Natural killer cell (primary cell): ENCODE data around the gene EGFLAM. TPM values are rescaled to one million over a fixed set of nuclear protein-coding genes. Genes with fewer than 3 reads are reported as not detected.

ENCODE experiments used
- ATAC-seq, 3 donors: fragments of 150-1000 bp in 2 of 3; fragments of 200-7000 bp in 1 of 3; cut with Tn5 transposase; 1 replicate in 1 of 3; 2 replicates in 2 of 3; pipeline ENCODE4 v1.10.0; 2021; ENCODE audit warnings: mild to moderate bottlenecking in 2 of 3, moderate library complexity in 2 of 3
- DNase-seq, 2 donors: peaks; one replicate each; pipeline versions ENCODE4 v3.0.0 to v3.0.0-alpha.2; 2013 to 2021; ENCODE audit warnings: mixed read lengths in 1 of 2
- H3K27ac ChIP-seq: one replicate; pipeline ENCODE4 v1.5.1; 2013; ENCODE audit warnings: mild to moderate bottlenecking, low read length
- H3K27me3 ChIP-seq: one replicate; pipeline ENCODE4 v1.6.1; 2013; ENCODE audit warnings: low read length; ENCODE audit not compliant: control insufficient read depth, insufficient read depth
- H3K36me3 ChIP-seq: one replicate; pipeline ENCODE4 v1.6.1; 2013; ENCODE audit warnings: low read length; ENCODE audit not compliant: control insufficient read depth, insufficient read depth
- H3K4me1 ChIP-seq: one replicate; pipeline ENCODE4 v1.6.1; 2013; ENCODE audit warnings: low read length; ENCODE audit not compliant: control insufficient read depth, insufficient read depth
- H3K4me3 ChIP-seq: one replicate; pipeline ENCODE4 v1.5.1; 2013; ENCODE audit warnings: low read length
- H3K9me3 ChIP-seq: one replicate; pipeline ENCODE4 v1.6.1; 2013; ENCODE audit warnings: low read length; ENCODE audit not compliant: control insufficient read depth, insufficient read depth
- H3K27ac Mint-ChIP-seq, 2 donors: one replicate each; pipeline ENCODE4 v1.8.0; 2022; ENCODE audit warnings: mild to moderate bottlenecking in 2 of 2, mixed read lengths in 2 of 2, moderate library complexity in 1 of 2
- H3K27me3 Mint-ChIP-seq, 2 donors: one replicate each; pipeline ENCODE4 v1.8.0; 2022; ENCODE audit warnings: low read depth in 2 of 2, mixed read lengths in 2 of 2
- H3K36me3 Mint-ChIP-seq: one replicate; pipeline ENCODE4 v1.8.0; 2022; ENCODE audit warnings: mixed read lengths
- H3K4me1 Mint-ChIP-seq, 2 donors: one replicate each; pipeline ENCODE4 v1.8.0; 2022; ENCODE audit warnings: mixed read lengths in 2 of 2
- H3K4me3 Mint-ChIP-seq: one replicate; pipeline ENCODE4 v1.8.0; 2022; ENCODE audit warnings: mild to moderate bottlenecking, moderate library complexity, mixed read lengths
- H3K9me3 Mint-ChIP-seq, 2 donors: one replicate each; pipeline ENCODE4 v1.8.0; 2022; ENCODE audit warnings: mixed read lengths in 2 of 2
- WGBS: methylation state at CpG from one replicate; pipeline ENCODE4 v1.1.7; 2013; ENCODE audit warnings: missing lambda C conversion rate; ENCODE audit not compliant: insufficient coverage; 5-methylcytosine and 5-hydroxymethylcytosine counted together
- intact Hi-C: fragments of 100-400 bp; cut with micrococcal nuclease; formaldehyde crosslinking; loops from one replicate; pipeline ENCODE4 v1.14.2; 2022
- total RNA-seq, 4 donors: library from RNA; stranded (reverse); fragments of 120-200 nt in 1 of 4; gene quantifications; one replicate each; pipeline versions ENCODE4 v1.2.3 to v1.2.4, GENCODE V29; 2013 to 2022
- TF ChIP-seq, protein P1 (sequence below): fragments of 200-600 bp; IDR thresholded peaks from one replicate; pipeline ENCODE4 v1.8.0; 2022; ENCODE audit warnings: antibody characterized with exemption

Gene EGFLAM
- total RNA-seq, 3 donors from 2014 or later (not counting 1 experiment from before 2014, with no cell fraction given): not detected

DNA sequence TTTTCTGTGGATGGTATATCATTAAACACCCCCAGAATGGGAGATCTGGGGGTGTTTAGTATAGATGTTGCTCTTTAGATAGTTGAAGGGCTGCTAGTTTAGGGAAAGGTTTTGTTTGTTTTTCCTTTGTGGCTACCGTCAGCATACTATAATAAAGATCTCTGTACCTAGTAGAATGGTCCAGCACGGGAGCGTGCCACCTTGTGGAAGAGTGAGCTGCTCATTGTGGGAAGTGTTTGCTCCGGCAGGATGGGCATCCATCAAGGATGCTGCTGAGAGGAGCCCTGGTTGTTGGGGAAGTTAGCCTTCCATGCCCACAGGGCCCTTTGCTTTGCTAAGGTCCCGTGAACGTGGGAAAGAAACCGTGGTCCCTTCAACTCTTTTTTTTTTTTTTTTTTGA is 185.0 kb downstream of the EGFLAM start:
- Mint-ChIP-seq H3K9me3 (no peaks in the 10 kb centered on the region), H3K27ac (no peak overlapping the region), H3K4me3 (no peak overlapping the region), H3K4me1 (no peaks in the 10 kb centered on the region), H3K27me3 (peaks cover 31 to 66% of the 10 kb centered on the region in 2 donors), H3K36me3 (peaks cover 7% of the 10 kb centered on the region)
- DNase-seq (no peak), ATAC-seq (no peak)
- H3K36me3 ChIP-seq: no peaks in the 10 kb centered on the region
- H3K4me1 ChIP-seq: no peaks in the 10 kb centered on the region
- H3K27me3 ChIP-seq: peaks cover 6% of the 10 kb centered on the region
- H3K27ac ChIP-seq: no peak overlapping the region
- 84% methylated on average over 7 of the region's 7 CpGs for whole genome bisulfite sequencing
- H3K9me3 ChIP-seq: no peaks in the 10 kb centered on the region
- TF ChIP-seq, protein P1, sequence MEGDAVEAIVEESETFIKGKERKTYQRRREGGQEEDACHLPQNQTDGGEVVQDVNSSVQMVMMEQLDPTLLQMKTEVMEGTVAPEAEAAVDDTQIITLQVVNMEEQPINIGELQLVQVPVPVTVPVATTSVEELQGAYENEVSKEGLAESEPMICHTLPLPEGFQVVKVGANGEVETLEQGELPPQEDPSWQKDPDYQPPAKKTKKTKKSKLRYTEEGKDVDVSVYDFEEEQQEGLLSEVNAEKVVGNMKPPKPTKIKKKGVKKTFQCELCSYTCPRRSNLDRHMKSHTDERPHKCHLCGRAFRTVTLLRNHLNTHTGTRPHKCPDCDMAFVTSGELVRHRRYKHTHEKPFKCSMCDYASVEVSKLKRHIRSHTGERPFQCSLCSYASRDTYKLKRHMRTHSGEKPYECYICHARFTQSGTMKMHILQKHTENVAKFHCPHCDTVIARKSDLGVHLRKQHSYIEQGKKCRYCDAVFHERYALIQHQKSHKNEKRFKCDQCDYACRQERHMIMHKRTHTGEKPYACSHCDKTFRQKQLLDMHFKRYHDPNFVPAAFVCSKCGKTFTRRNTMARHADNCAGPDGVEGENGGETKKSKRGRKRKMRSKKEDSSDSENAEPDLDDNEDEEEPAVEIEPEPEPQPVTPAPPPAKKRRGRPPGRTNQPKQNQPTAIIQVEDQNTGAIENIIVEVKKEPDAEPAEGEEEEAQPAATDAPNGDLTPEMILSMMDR: no peak
- H3K4me3 ChIP-seq: no peak overlapping the region
- intact Hi-C loops: loop anchor here (5.0 kb wide), 1 partner anchor 639 kb away; no protein-coding TSS in a partner anchor

DNA sequence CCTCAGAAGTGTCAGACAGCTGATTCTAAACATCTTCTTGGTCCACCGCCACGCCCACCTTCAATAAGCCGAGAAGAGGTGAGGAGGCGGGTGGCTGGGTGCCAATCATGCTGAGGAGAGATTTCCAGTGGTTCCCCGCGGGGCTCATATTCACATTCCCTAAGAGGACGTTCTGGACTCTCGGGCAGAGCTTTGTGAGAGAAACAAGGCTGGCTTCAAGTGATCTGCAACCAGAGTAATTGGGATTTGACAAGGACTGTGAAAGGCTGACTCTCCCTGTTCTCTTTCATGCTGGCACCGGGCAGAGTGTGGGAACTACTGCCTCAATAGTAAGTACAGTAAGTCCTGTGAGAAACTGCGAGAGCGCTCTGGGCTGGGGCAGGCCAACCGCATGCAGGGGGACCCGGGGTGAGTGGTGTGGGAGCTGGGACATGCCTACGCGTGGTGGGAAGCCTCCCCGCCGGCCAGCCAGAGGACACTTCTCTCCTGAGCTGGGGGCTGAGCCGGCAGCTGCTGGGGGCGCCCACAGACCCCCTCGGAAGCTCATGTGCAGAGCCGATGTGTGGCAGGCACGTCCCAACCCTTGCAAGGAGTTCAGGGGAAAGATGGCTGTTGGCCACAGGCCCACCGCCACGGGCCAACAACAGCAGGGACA is 187.1 kb downstream of the EGFLAM start:
- H3K27me3 Mint-ChIP-seq: peaks cover 38 to 69% of the 10 kb centered on the region in 2 donors
- intact Hi-C loops: no loop called here

DNA sequence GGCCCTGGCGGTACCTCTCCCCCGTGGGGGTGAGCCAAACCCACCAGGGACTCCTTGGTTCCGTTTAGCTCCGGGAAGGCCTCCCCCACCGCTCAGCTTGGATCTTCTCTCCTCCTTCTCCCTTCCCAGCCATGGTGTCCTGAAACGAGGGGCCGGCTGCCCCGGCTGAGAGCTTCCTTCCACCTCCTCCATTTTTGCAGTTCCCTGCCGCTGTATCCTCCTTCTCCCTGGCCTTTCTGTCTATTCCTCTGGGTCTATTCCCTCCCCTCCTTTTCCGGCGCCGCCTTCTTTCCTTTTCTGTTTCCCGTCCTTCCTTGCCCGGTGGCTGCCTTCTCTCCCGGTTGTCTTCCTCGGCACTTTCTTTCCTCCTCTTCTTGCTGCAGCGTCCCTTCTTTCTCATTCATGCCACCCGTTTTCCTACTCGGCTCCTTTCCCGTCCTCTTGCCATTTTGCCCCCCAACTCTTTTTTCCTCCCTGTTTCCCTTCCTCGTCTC is 187.7 kb downstream of the EGFLAM start:
- H3K27ac ChIP-seq: no peak overlapping the region
- Mint-ChIP-seq H3K4me1 (peaks cover 5 to 6% of the 10 kb centered on the region in 2 donors), H3K27ac (no peak overlapping the region), H3K9me3 (no peaks in the 10 kb centered on the region), H3K4me3 (no peak overlapping the region), H3K27me3 (peaks cover 44 to 69% of the 10 kb centered on the region in 2 donors), H3K36me3 (peaks cover 7% of the 10 kb centered on the region)
- ATAC-seq (no peak), DNase-seq (no peak)
- peaks cover 27% of the 10 kb centered on the region for H3K27me3 ChIP-seq
- no peaks in the 10 kb centered on the region for H3K4me1 ChIP-seq
- H3K4me3 ChIP-seq: no peak overlapping the region
- WGBS: 88% methylated on average over 21 of the region's 21 CpGs
- intact Hi-C loops: no loop called here
- no peaks in the 10 kb centered on the region for H3K36me3 ChIP-seq
- TF ChIP-seq, protein P1: no peak
- no peaks in the 10 kb centered on the region for H3K9me3 ChIP-seq

More for the DNA sequence above, 187.1 kb downstream of the EGFLAM start:
- H3K36me3 ChIP-seq: no peaks in the 10 kb centered on the region
- H3K27ac ChIP-seq: no peak overlapping the region
- no peak overlapping the region for H3K27ac Mint-ChIP-seq
- H3K4me1 ChIP-seq: no peaks in the 10 kb centered on the region
- no peak overlapping the region for H3K4me3 Mint-ChIP-seq
- H3K27me3 ChIP-seq: peaks cover 23% of the 10 kb centered on the region
- H3K4me1 Mint-ChIP-seq: peaks cover 0 to under 1% of the 10 kb centered on the region in 2 donors
- TF ChIP-seq, protein P1: no peak
- no peak for ATAC-seq
- 86% methylated on average over 24 of the region's 24 CpGs for WGBS
- no peaks in the 10 kb centered on the region for H3K9me3 ChIP-seq
- H3K36me3 Mint-ChIP-seq: peaks cover 7% of the 10 kb centered on the region
- no peak overlapping the region for H3K4me3 ChIP-seq
- DNase-seq: no peak
- H3K9me3 Mint-ChIP-seq: no peaks in the 10 kb centered on the region
